Ectodermal cell (in vitro differentiated cells): ENCODE results near the gene TMEM86A.

ENCODE experiments used
- H3K27ac ChIP-seq: 2 replicates; pipeline ENCODE4 v1.7.0; 2013; ENCODE audit warnings: mild to moderate bottlenecking, low read depth, low read length; ENCODE audit not compliant: insufficient read depth, poor library complexity, severe bottlenecking
- H3K27me3 ChIP-seq: 2 replicates; pipeline ENCODE4 v1.7.0; 2013; ENCODE audit warnings: mild to moderate bottlenecking, low read length; ENCODE audit not compliant: insufficient read depth, control insufficient read depth, poor library complexity, severe bottlenecking
- H3K36me3 ChIP-seq: one replicate; pipeline ENCODE4 v1.7.0; 2013; ENCODE audit warnings: low read length; ENCODE audit not compliant: control insufficient read depth, insufficient read depth
- H3K4me1 ChIP-seq: one replicate; pipeline ENCODE4 v1.7.0; 2013; ENCODE audit warnings: low read length; ENCODE audit not compliant: control insufficient read depth, insufficient read depth
- H3K4me3 ChIP-seq: 2 replicates; pipeline ENCODE4 v1.7.0; 2013; ENCODE audit warnings: low read depth, low read length, control low read depth; ENCODE audit not compliant: insufficient read depth
- H3K9me3 ChIP-seq: 2 replicates; pipeline ENCODE4 v1.7.0; 2013; ENCODE audit warnings: mild to moderate bottlenecking, low read length, moderate library complexity; ENCODE audit not compliant: control insufficient read depth
- WGBS, 2 experiments: methylation state at CpG; one replicate each; pipeline ENCODE4 v1.1.7; 2013; ENCODE audit warnings: missing lambda C conversion rate in 2 of 2; 5-methylcytosine and 5-hydroxymethylcytosine counted together

The TMEM86A gene

GRCh38 chr11:18736590-18737148 is 38.1 kb downstream of the TMEM86A start:
- no peaks in the 10 kb centered on the region for H3K4me1 ChIP-seq
- WGBS, 2 experiments: 79 to 80% methylated on average over 10 of the region's 10 CpGs
- H3K36me3 ChIP-seq: no peaks in the 10 kb centered on the region
- no peaks in the 10 kb centered on the region for H3K27me3 ChIP-seq
- no peak overlapping the region for H3K27ac ChIP-seq
- H3K4me3 ChIP-seq: no peak overlapping the region
- no peaks in the 10 kb centered on the region for H3K9me3 ChIP-seq

DNA sequence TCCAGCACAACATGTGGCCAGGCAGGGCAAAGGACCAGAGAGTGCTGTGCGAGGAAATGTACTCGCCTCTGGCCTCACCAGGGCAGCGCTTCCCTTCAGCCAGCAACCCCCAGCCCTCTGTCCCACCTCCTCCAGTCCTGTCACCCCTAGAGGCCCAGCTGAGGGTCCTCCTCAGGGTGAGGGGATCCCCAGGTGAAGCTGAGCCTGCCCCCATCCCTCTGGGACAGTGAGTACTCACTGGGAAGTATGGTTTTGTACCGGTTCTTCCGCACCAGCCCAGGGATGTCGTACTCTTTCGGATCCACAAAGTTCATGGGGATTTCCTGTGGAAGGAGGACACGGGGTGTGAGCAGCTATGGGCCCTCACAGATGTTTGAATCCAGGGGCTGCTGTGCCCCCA is 39.1 kb downstream of the TMEM86A start:
- Histone ChIP-seq H3K36me3 (no peaks in the 10 kb centered on the region), H3K4me3 (no peak overlapping the region), H3K4me1 (no peaks in the 10 kb centered on the region), H3K27ac (no peak overlapping the region), H3K27me3 (no peaks in the 10 kb centered on the region), H3K9me3 (no peaks in the 10 kb centered on the region)
- 90 to 92% methylated on average over 8 of the region's 8 CpGs for WGBS, 2 experiments

DNA sequence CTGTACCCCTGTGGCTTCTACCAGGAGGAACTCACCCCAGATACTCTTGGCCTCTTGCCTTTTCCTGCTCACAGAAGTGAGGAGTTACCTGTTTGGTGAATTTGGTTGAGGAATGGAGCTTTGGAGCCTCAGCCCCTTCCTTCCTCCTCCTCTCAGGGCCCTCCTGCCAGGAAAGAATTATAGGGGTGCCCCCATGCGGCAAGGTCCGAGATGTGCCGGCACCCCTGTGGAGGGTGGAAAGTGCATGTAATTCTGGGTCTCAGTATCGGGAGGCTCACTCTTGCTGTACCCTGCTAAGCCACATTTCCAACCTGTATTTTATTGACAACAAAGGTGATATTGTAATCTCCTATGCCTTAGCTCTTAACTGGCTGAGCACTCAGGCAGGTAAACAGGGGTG is 41.1 kb downstream of the TMEM86A start:
- Histone ChIP-seq H3K4me3 (no peak overlapping the region), H3K4me1 (no peaks in the 10 kb centered on the region), H3K27ac (no peak overlapping the region), H3K27me3 (no peaks in the 10 kb centered on the region), H3K36me3 (no peaks in the 10 kb centered on the region), H3K9me3 (no peaks in the 10 kb centered on the region)
- 91 to 96% methylated on average over 4 of the region's 4 CpGs for WGBS, 2 experiments

GRCh38 chr11:18741783-18742182 is 43.2 kb downstream of the TMEM86A start:
- H3K4me1 ChIP-seq: no peaks in the 10 kb centered on the region
- no peaks in the 10 kb centered on the region for H3K27me3 ChIP-seq
- WGBS, 2 experiments: 90 to 94% methylated on average over 3 of the region's 3 CpGs
- no peaks in the 10 kb centered on the region for H3K9me3 ChIP-seq
- H3K4me3 ChIP-seq: no peak overlapping the region
- H3K36me3 ChIP-seq: no peaks in the 10 kb centered on the region
- H3K27ac ChIP-seq: no peak overlapping the region

DNA sequence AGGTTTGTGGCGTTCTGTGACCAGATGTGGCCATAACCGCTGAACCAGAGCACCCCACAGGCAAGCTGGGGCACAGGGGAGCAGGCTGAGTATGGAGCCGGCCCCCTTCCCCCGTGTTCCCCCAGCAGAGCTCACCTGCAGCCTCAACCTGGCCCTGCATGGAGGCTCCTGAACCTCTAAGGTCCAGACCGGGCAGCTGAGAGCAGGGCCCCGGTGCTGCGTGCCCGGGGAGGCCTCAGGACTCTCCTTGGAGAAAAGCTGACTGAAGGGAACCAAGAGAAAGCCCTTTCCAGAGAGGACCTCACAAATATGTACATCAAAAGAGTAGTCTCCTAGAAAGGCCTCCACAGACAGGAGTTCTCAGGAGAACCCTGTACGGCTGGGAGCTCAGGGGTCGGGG is 44.8 kb downstream of the TMEM86A start:
- H3K4me1 ChIP-seq: no peaks in the 10 kb centered on the region
- 90 to 91% methylated on average over 10 of the region's 10 CpGs for WGBS, 2 experiments
- no peaks in the 10 kb centered on the region for H3K36me3 ChIP-seq
- H3K9me3 ChIP-seq: no peaks in the 10 kb centered on the region
- no peak overlapping the region for H3K4me3 ChIP-seq
- H3K27me3 ChIP-seq: no peaks in the 10 kb centered on the region
- H3K27ac ChIP-seq: no peak overlapping the region

GRCh38 chr11:18743900-18744514 is 45.4 kb downstream of the TMEM86A start:
- H3K4me3 ChIP-seq: no peak overlapping the region
- H3K36me3 ChIP-seq: no peaks in the 10 kb centered on the region
- H3K9me3 ChIP-seq: no peaks in the 10 kb centered on the region
- no peaks in the 10 kb centered on the region for H3K27me3 ChIP-seq
- H3K4me1 ChIP-seq: no peaks in the 10 kb centered on the region
- WGBS, 2 experiments: 85 to 92% methylated on average over 14 to 15 of the region's 15 CpGs
- no peak overlapping the region for H3K27ac ChIP-seq

DNA sequence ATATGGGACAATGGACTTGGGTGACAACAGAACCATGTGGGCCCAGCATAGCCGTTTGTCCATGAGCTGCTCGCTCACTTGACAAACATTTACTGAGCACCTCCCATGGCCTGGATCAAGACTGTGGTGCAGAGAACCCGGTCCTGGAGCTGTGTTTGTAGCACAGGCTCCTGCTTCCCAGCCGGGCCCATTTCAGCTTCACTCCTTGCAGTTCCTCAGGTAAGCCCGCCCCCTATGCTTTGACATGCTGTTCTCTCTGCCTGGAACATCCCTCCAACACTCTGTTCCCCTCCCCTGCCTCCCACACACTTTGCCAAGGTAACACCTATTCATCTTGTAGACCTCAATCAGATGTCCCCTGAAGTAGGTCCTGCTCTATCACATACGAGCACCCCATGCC is 46.7 kb downstream of the TMEM86A start:
- no peak overlapping the region for H3K27ac ChIP-seq
- WGBS, 2 experiments: 84 to 89% methylated on average over 6 of the region's 6 CpGs

GRCh38 chr11:18748766-18749365 is 50.3 kb downstream of the TMEM86A start:
- Histone ChIP-seq H3K4me1 (peaks cover 12% of the 10 kb centered on the region), H3K36me3 (no peaks in the 10 kb centered on the region), H3K4me3 (no peak overlapping the region), H3K9me3 (no peaks in the 10 kb centered on the region), H3K27ac (no peak overlapping the region), H3K27me3 (no peaks in the 10 kb centered on the region)
- WGBS, 2 experiments: 78 to 80% methylated on average over 13 of the region's 13 CpGs

More for the DNA sequence above, 46.7 kb downstream of the TMEM86A start:
- H3K4me1 ChIP-seq: no peaks in the 10 kb centered on the region
- no peak overlapping the region for H3K4me3 ChIP-seq
- no peaks in the 10 kb centered on the region for H3K27me3 ChIP-seq
- no peaks in the 10 kb centered on the region for H3K36me3 ChIP-seq
- H3K9me3 ChIP-seq: no peaks in the 10 kb centered on the region

DNA sequence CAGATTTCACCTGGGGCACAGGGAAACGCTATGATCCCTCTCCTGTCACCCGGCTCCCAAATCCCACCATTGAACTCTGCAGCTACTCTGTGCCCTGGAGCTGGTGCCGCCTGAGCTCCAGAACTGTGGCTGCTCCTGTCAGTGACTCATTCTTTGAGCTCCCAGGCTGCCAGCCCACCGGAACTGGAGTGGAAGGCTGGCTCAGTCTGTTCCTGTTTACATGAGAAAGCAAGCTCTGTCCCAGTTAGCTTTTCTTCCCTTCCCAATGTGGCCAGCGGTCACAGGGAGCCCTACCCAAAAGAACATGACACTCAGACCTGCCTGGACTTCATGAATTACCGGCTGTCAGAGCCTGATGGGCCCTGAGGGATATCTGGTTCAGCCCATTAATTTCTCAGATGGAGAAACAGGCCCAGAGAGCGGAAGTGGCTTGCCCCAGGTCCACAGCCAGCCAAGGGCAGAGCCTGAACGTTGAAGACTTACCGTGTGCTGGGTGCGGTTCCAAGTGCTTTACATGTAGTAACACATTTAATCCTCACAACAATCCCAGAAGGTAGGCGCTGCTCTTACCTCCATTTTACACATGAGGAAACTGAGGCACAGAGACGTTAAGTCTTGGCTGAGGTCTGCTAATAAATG is 51.2 kb downstream of the TMEM86A start:
- Histone ChIP-seq H3K9me3 (no peaks in the 10 kb centered on the region), H3K4me1 (peaks cover 12% of the 10 kb centered on the region), H3K27ac (no peak overlapping the region), H3K4me3 (no peak overlapping the region), H3K27me3 (no peaks in the 10 kb centered on the region), H3K36me3 (no peaks in the 10 kb centered on the region)
- 64 to 73% methylated on average over 12 of the region's 12 CpGs for WGBS, 2 experiments

- no peak overlapping the region for H3K27ac ChIP-seq
- WGBS, 2 experiments: 91 to 92% methylated on average over 3 of the region's 3 CpGs
- H3K4me3 ChIP-seq: no peak overlapping the region
- H3K9me3 ChIP-seq: no peaks in the 10 kb centered on the region
- H3K4me1 ChIP-seq: peaks cover 12% of the 10 kb centered on the region
- H3K27me3 ChIP-seq: no peaks in the 10 kb centered on the region
- no peaks in the 10 kb centered on the region for H3K36me3 ChIP-seq
Measured at GRCh38 chr11:18750944-18751343, 52.4 kb downstream of the TMEM86A start.
